ENCODE measurements around the gene TMEM41A. TPM values are rescaled to one million over a fixed set of nuclear protein-coding genes. Genes with fewer than 3 reads are reported as not detected.

TMEM41A gene
- total RNA-seq, result 19.6 TPM

GRCh38 chr3:185498503-185499396 lies at the start of gene TMEM41A:
TMEM41A (minus strand) TSS chr3:185499035; CDS start chr3:185498961, 74 bp downstream.
- DNase-seq, result peak; percentile 84

- no peak for DNase-seq
These were observed 41.9 kb upstream of the TMEM41A start for GRCh38 chr3:185540695-185541094.

- no peak for DNase-seq
These were observed 41.1 kb upstream of the TMEM41A start for GRCh38 chr3:185539934-185540333.

GRCh38 chr3:185537369-185537970 lies 38.6 kb upstream of the TMEM41A start:
- DNase-seq, result peak; percentile 2

- DNase-seq, result no peak
These were observed 35.7 kb upstream of the TMEM41A start for GRCh38 chr3:185534511-185534910.

- no peak for DNase-seq
These were observed 34.1 kb upstream of the TMEM41A start for GRCh38 chr3:185532901-185533300.

- DNase-seq, result no peak
These were observed 32.0 kb upstream of the TMEM41A start for GRCh38 chr3:185530856-185531255.

GRCh38 chr3:185528532-185528931 lies 29.7 kb upstream of the TMEM41A start:
- DNase-seq, result no peak

- DNase-seq, result no peak
These were observed 28.5 kb upstream of the TMEM41A start for GRCh38 chr3:185527364-185527763.

GRCh38 chr3:185526349-185526951 lies 27.6 kb upstream of the TMEM41A start:
- DNase-seq, result no peak

- DNase-seq, result no peak
These were observed 22.7 kb upstream of the TMEM41A start for GRCh38 chr3:185521349-185522138.

- no peak for DNase-seq
These were observed 20.2 kb upstream of the TMEM41A start for GRCh38 chr3:185519021-185519420.

GRCh38 chr3:185517387-185518130 lies 18.7 kb upstream of the TMEM41A start:
- no peak for DNase-seq

- no peak for DNase-seq
These were observed 12.9 kb upstream of the TMEM41A start for GRCh38 chr3:185511711-185512110.

- no peak for DNase-seq
These were observed 9.6 kb upstream of the TMEM41A start for GRCh38 chr3:185508335-185508991.

GRCh38 chr3:185507883-185508282 lies 9.0 kb upstream of the TMEM41A start:
- DNase-seq, result no peak

GRCh38 chr3:185504636-185505035 lies 5.8 kb upstream of the TMEM41A start:
- DNase-seq, result no peak

GRCh38 chr3:185503521-185503920 lies 4.7 kb upstream of the TMEM41A start:
- no peak for DNase-seq

GRCh38 chr3:185502987-185503386 lies 4.2 kb upstream of the TMEM41A start:
- DNase-seq, result no peak

GRCh38 chr3:185490241-185490640 lies 8.6 kb downstream of the TMEM41A start:
- DNase-seq, result no peak

GRCh38 chr3:185489462-185489861 lies 9.4 kb downstream of the TMEM41A start:
- DNase-seq, result no peak

Measured in skin of body (tissue), 2 donors.